A549 (cell line): ENCODE measurements around the gene SLC26A9.

Experiments used
- EP300 ChIP-seq, 2 experiments: fragments of >200 bp; sonication (Bioruptor Twin); formaldehyde crosslinking; IDR thresholded peaks; 2 replicates in 1 of 2; 3 replicates in 1 of 2; pipeline ENCODE4 v1.6.1; 2016 to 2017
- TF ChIP-seq, protein P1 (sequence below): fragments of 250-450 bp; sonication (Bioruptor Pico); IDR thresholded peaks from 2 replicates; pipeline ENCODE4 v1.5.0; 2021; ENCODE audit warnings: mild to moderate bottlenecking, moderate library complexity, borderline replicate concordance
- TF ChIP-seq, protein P2 (sequence below): fragments of 150-350 bp; IDR thresholded peaks from 2 replicates; pipeline ENCODE4 v1.6.1; 2014; ENCODE audit warnings: low read depth, mild to moderate bottlenecking, low read length
- TF ChIP-seq, protein P3 (sequence below): fragments of >200 bp; sonication (Bioruptor Twin); formaldehyde crosslinking; IDR thresholded peaks from 3 replicates; pipeline ENCODE4 v1.5.1; 2016

DNA sequence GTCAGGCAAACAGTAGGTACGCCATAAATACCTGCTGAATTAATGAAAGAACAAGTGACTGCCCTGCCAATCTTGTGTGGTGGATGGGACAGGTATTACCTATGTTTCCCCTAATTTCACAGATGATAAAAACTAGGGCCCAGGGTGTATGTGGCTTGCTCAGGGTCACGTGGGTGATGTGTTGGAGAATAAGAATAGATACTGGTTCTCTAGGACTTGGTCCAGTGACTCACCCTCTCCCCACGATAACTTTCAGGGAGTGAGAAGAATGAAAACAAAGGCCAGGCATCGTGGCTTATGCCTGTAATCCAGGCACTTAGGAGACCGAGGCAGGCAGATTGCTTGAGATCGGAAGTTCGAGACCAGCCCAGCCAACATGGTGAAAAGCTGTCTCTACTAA lies 26.7 kb downstream of the SLC26A9 start:
- TF ChIP-seq, protein P1, sequence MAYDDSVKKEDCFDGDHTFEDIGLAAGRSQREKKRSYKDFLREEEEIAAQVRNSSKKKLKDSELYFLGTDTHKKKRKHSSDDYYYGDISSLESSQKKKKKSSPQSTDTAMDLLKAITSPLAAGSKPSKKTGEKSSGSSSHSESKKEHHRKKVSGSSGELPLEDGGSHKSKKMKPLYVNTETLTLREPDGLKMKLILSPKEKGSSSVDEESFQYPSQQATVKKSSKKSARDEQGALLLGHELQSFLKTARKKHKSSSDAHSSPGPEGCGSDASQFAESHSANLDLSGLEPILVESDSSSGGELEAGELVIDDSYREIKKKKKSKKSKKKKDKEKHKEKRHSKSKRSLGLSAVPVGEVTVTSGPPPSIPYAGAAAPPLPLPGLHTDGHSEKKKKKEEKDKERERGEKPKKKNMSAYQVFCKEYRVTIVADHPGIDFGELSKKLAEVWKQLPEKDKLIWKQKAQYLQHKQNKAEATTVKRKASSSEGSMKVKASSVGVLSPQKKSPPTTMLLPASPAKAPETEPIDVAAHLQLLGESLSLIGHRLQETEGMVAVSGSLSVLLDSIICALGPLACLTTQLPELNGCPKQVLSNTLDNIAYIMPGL (CRISPR knock-in tag), result no peak
- TF ChIP-seq, protein P2, sequence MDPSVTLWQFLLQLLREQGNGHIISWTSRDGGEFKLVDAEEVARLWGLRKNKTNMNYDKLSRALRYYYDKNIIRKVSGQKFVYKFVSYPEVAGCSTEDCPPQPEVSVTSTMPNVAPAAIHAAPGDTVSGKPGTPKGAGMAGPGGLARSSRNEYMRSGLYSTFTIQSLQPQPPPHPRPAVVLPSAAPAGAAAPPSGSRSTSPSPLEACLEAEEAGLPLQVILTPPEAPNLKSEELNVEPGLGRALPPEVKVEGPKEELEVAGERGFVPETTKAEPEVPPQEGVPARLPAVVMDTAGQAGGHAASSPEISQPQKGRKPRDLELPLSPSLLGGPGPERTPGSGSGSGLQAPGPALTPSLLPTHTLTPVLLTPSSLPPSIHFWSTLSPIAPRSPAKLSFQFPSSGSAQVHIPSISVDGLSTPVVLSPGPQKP, result no peak
- TF ChIP-seq, protein P3, sequence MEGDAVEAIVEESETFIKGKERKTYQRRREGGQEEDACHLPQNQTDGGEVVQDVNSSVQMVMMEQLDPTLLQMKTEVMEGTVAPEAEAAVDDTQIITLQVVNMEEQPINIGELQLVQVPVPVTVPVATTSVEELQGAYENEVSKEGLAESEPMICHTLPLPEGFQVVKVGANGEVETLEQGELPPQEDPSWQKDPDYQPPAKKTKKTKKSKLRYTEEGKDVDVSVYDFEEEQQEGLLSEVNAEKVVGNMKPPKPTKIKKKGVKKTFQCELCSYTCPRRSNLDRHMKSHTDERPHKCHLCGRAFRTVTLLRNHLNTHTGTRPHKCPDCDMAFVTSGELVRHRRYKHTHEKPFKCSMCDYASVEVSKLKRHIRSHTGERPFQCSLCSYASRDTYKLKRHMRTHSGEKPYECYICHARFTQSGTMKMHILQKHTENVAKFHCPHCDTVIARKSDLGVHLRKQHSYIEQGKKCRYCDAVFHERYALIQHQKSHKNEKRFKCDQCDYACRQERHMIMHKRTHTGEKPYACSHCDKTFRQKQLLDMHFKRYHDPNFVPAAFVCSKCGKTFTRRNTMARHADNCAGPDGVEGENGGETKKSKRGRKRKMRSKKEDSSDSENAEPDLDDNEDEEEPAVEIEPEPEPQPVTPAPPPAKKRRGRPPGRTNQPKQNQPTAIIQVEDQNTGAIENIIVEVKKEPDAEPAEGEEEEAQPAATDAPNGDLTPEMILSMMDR, result no peak
- TF ChIP-seq EP300 (IDR thresholded peaks at IDR 0.05), result no peak
